Endothelial cell of umbilical vein (primary cell): ENCODE data around the gene TMEM94.

ENCODE experiments used
- MYC ChIP-seq: IDR thresholded peaks from one replicate; pipeline ENCODE4 v1.6.1; 2011; ENCODE audit warnings: mild to moderate bottlenecking, low read depth, low read length
- POLR2A ChIP-seq: IDR thresholded peaks from 2 replicates; pipeline ENCODE4 v1.6.1; 2012; ENCODE audit warnings: low read depth, mild to moderate bottlenecking, control low read depth, low read length
- POLR2AphosphoS5 ChIP-seq: IDR thresholded peaks from 2 replicates; pipeline ENCODE4 v1.6.1; 2012; ENCODE audit warnings: low read depth, mild to moderate bottlenecking, control low read depth, low read length, moderate library complexity; ENCODE audit not compliant: insufficient read depth
- TF ChIP-seq, protein P1 (sequence below), 2 donors: IDR thresholded peaks; 1 replicate in 1 of 2; 2 replicates in 1 of 2; pipeline ENCODE4 v1.5.1; 2011; ENCODE audit warnings: low read length in 2 of 2, mild to moderate bottlenecking in 2 of 2, moderate library complexity in 2 of 2, control low read depth in 1 of 2, inconsistent platforms in 1 of 2, low read depth in 1 of 2; ENCODE audit not compliant: insufficient read depth in 1 of 2; ENCODE audit errors: extremely low read depth in 1 of 2

DNA sequence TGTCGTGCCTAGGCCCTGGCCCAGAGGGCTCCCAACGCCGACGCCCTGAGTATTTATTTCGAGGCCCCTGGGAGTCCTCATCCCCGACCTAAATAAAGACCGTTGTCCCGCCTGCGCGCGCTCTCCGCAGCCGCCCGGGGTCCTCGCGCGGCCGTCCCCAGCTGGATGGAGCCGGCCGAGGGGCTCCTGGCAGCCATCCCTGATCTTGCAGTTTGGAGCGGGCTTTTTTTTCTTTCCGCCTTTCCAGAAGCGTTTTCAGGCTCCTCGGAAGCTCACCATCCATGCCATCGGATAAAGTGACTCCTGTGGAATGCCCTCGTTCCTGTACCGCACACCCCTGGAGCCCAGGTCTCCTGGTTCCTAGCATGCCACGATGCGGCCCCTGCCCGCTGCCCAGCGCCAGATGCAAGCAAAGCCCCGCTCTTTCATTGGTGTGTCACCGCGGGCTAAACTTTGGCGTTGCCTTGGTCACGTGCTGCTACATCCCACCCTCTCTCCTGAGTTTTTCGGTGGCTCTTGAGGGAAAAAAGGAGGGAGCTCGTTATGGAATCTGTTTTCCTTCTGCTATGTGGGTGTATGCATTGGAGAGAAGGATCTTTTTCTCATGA is 716 bp downstream of the TMEM94 start:
- no peak for TF ChIP-seq MYC
- TF ChIP-seq POLR2A: peak; percentile 36
- peak; percentile 40 for TF ChIP-seq POLR2AphosphoS5
- TF ChIP-seq, protein P1, sequence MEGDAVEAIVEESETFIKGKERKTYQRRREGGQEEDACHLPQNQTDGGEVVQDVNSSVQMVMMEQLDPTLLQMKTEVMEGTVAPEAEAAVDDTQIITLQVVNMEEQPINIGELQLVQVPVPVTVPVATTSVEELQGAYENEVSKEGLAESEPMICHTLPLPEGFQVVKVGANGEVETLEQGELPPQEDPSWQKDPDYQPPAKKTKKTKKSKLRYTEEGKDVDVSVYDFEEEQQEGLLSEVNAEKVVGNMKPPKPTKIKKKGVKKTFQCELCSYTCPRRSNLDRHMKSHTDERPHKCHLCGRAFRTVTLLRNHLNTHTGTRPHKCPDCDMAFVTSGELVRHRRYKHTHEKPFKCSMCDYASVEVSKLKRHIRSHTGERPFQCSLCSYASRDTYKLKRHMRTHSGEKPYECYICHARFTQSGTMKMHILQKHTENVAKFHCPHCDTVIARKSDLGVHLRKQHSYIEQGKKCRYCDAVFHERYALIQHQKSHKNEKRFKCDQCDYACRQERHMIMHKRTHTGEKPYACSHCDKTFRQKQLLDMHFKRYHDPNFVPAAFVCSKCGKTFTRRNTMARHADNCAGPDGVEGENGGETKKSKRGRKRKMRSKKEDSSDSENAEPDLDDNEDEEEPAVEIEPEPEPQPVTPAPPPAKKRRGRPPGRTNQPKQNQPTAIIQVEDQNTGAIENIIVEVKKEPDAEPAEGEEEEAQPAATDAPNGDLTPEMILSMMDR (IDR thresholded peaks at IDR 0.05; ENCODE audit: extremely low read depth in 1 of 2, insufficient read depth in 1 of 2, low read depth in 1 of 2, low read length in 2 of 2): no peak
